ENCODE results near the gene ADARB2.

Gene ADARB2

GRCh38 chr10:1149793-1150637 lies 587.3 kb downstream of the ADARB2 start:
- no peaks in the 10 kb centered on the region for H3K4me1 ChIP-seq (ENCODE audit: control insufficient read depth in 1 of 2, insufficient read depth in 1 of 2, low read depth in 1 of 2, low read length in 1 of 2)
- H3K27ac ChIP-seq: no peak overlapping the region
- H3K36me3 ChIP-seq: no peaks in the 10 kb centered on the region
- H3K4me3 ChIP-seq (ENCODE audit: low read depth in 1 of 2, low read length in 1 of 2): no peak overlapping the region
- H3K27me3 ChIP-seq: peaks cover 8% of the 10 kb centered on the region
- no peaks in the 10 kb centered on the region for H3K9me3 ChIP-seq
- TF ChIP-seq CTCF (IDR thresholded peaks at IDR 0.05): no peak

GRCh38 chr10:1148855-1149605 lies 588.3 kb downstream of the ADARB2 start:
- Histone ChIP-seq H3K27me3 (peaks cover 8% of the 10 kb centered on the region), H3K9me3 (no peaks in the 10 kb centered on the region), H3K4me1 (ENCODE audit: control insufficient read depth in 1 of 2, insufficient read depth in 1 of 2, low read depth in 1 of 2, low read length in 1 of 2) (no peaks in the 10 kb centered on the region), H3K36me3 (no peaks in the 10 kb centered on the region), H3K4me3 (ENCODE audit: low read depth in 1 of 2, low read length in 1 of 2) (no peak overlapping the region), H3K27ac (no peak overlapping the region)
- no peak for TF ChIP-seq CTCF (IDR thresholded peaks at IDR 0.05)

GRCh38 chr10:1147810-1148209 lies 589.5 kb downstream of the ADARB2 start:
- H3K27me3 ChIP-seq: peaks cover 8% of the 10 kb centered on the region
- no peak overlapping the region for H3K27ac ChIP-seq
- H3K4me1 ChIP-seq (ENCODE audit: control insufficient read depth in 1 of 2, insufficient read depth in 1 of 2, low read depth in 1 of 2, low read length in 1 of 2): no peaks in the 10 kb centered on the region
- TF ChIP-seq CTCF (IDR thresholded peaks at IDR 0.05): no peak
- H3K36me3 ChIP-seq: no peaks in the 10 kb centered on the region
- H3K9me3 ChIP-seq: no peaks in the 10 kb centered on the region
- no peak overlapping the region for H3K4me3 ChIP-seq (ENCODE audit: low read depth in 1 of 2, low read length in 1 of 2)

GRCh38 chr10:1142596-1142995 lies 594.7 kb downstream of the ADARB2 start:
- H3K9me3 ChIP-seq: no peaks in the 10 kb centered on the region
- H3K27me3 ChIP-seq: peaks cover 9% of the 10 kb centered on the region
- H3K27ac ChIP-seq: no peak overlapping the region
- TF ChIP-seq CTCF (IDR thresholded peaks at IDR 0.05): no peak
- no peaks in the 10 kb centered on the region for H3K4me1 ChIP-seq (ENCODE audit: control insufficient read depth in 1 of 2, insufficient read depth in 1 of 2, low read depth in 1 of 2, low read length in 1 of 2)
- no peak overlapping the region for H3K4me3 ChIP-seq (ENCODE audit: low read depth in 1 of 2, low read length in 1 of 2)
- no peaks in the 10 kb centered on the region for H3K36me3 ChIP-seq

GRCh38 chr10:1141701-1142100 lies 595.6 kb downstream of the ADARB2 start:
- peaks cover 9% of the 10 kb centered on the region for H3K27me3 ChIP-seq
- H3K4me3 ChIP-seq (ENCODE audit: low read depth in 1 of 2, low read length in 1 of 2): no peak overlapping the region
- H3K4me1 ChIP-seq (ENCODE audit: control insufficient read depth in 1 of 2, insufficient read depth in 1 of 2, low read depth in 1 of 2, low read length in 1 of 2): no peaks in the 10 kb centered on the region
- H3K9me3 ChIP-seq: no peaks in the 10 kb centered on the region
- no peak for TF ChIP-seq CTCF (IDR thresholded peaks at IDR 0.05)
- H3K36me3 ChIP-seq: no peaks in the 10 kb centered on the region
- H3K27ac ChIP-seq: no peak overlapping the region
